Measurements from ENCODE around the gene FAM222A. TPM values are rescaled to one million over a fixed set of nuclear protein-coding genes. Genes with fewer than 3 reads are reported as not detected.

Gene FAM222A
- total RNA-seq, 1 donor, result 0.36 TPM

- Histone ChIP-seq H3K4me3 (ENCODE audit: insufficient read depth, low read length) (no peak overlapping the region), H3K27me3 (ENCODE audit: insufficient read depth, low read length) (no peaks in the 10 kb centered on the region), H3K27ac (ENCODE audit: low read depth, low read length) (no peak overlapping the region), H3K79me2 (ENCODE audit: insufficient read depth, low read length) (no peaks in the 10 kb centered on the region), H3K36me3 (ENCODE audit: insufficient read depth, low read length) (no peaks in the 10 kb centered on the region), H3K9me3 (ENCODE audit: low read depth, low read length) (no peaks in the 10 kb centered on the region), H4K20me1 (ENCODE audit: insufficient read depth, low read length) (no peaks in the 10 kb centered on the region), H2AFZ (ENCODE audit: low read length) (no peak overlapping the region), H3K4me1 (ENCODE audit: insufficient read depth, low read length) (no peaks in the 10 kb centered on the region), H3K4me2 (ENCODE audit: insufficient read depth, low read length) (no peak overlapping the region)
- DNase-seq (ENCODE audit: insufficient read length, low spot score, missing footprints), result peak; percentile 55
- TF ChIP-seq CTCF (IDR thresholded peaks at IDR 0.05; ENCODE audit: extremely low read depth, low read depth, low read length), result no peak
Observed at GRCh38 chr12:109726106-109726497, 12.5 kb downstream of the FAM222A start.

- no peak overlapping the region for H2AFZ ChIP-seq (ENCODE audit: low read length)
- DNase-seq (ENCODE audit: insufficient read length, low spot score, missing footprints), result peak; percentile 77
- H3K27ac ChIP-seq (ENCODE audit: low read depth, low read length), result no peak overlapping the region
- no peaks in the 10 kb centered on the region for H3K4me1 ChIP-seq (ENCODE audit: insufficient read depth, low read length)
- no peaks in the 10 kb centered on the region for H3K27me3 ChIP-seq (ENCODE audit: insufficient read depth, low read length)
- no peaks in the 10 kb centered on the region for H3K36me3 ChIP-seq (ENCODE audit: insufficient read depth, low read length)
- H3K79me2 ChIP-seq (ENCODE audit: insufficient read depth, low read length), result no peaks in the 10 kb centered on the region
- no peaks in the 10 kb centered on the region for H4K20me1 ChIP-seq (ENCODE audit: insufficient read depth, low read length)
- TF ChIP-seq CTCF (IDR thresholded peaks at IDR 0.05; ENCODE audit: extremely low read depth, low read depth, low read length), result no peak
- no peak overlapping the region for H3K4me2 ChIP-seq (ENCODE audit: insufficient read depth, low read length)
- no peak overlapping the region for H3K4me3 ChIP-seq (ENCODE audit: insufficient read depth, low read length)
- no peaks in the 10 kb centered on the region for H3K9me3 ChIP-seq (ENCODE audit: low read depth, low read length)
Observed at GRCh38 chr12:109726511-109727038, 12.9 kb downstream of the FAM222A start.

- Histone ChIP-seq H3K79me2 (ENCODE audit: insufficient read depth, low read length) (no peaks in the 10 kb centered on the region), H3K9me3 (ENCODE audit: low read depth, low read length) (no peaks in the 10 kb centered on the region), H4K20me1 (ENCODE audit: insufficient read depth, low read length) (peaks cover 3% of the 10 kb centered on the region), H3K27me3 (ENCODE audit: insufficient read depth, low read length) (no peaks in the 10 kb centered on the region), H3K4me2 (ENCODE audit: insufficient read depth, low read length) (no peak overlapping the region), H3K4me1 (ENCODE audit: insufficient read depth, low read length) (no peaks in the 10 kb centered on the region), H3K4me3 (ENCODE audit: insufficient read depth, low read length) (no peak overlapping the region), H2AFZ (ENCODE audit: low read length) (no peak overlapping the region), H3K27ac (ENCODE audit: low read depth, low read length) (no peak overlapping the region), H3K36me3 (ENCODE audit: insufficient read depth, low read length) (no peaks in the 10 kb centered on the region)
- TF ChIP-seq CTCF (IDR thresholded peaks at IDR 0.05; ENCODE audit: extremely low read depth, low read depth, low read length), result no peak
- peak; percentile 77 for DNase-seq (ENCODE audit: insufficient read length, low spot score, missing footprints)
Observed at GRCh38 chr12:109727039-109727723, 13.6 kb downstream of the FAM222A start.

All from osteoblast (primary cell).